Activated T-cell treated with anti-CD3 and anti-CD28 coated beads, Interleukin-2, amount 50 U/mL, for 24 hours (primary cell): ENCODE measurements around the gene TRPM4.

ENCODE experiments used
- DNase-seq: peaks from one replicate; pipeline ENCODE4 v3.0.0-alpha.2; 2020
- H3K27ac Mint-ChIP-seq: 2 replicates; pipeline ENCODE4 v1.8.0; 2020; ENCODE audit warnings: mild to moderate bottlenecking, mixed read lengths
- H3K27me3 Mint-ChIP-seq: 2 replicates; pipeline ENCODE4 v1.8.0; 2020; ENCODE audit warnings: mixed read lengths
- H3K36me3 Mint-ChIP-seq: 2 replicates; pipeline ENCODE4 v1.8.0; 2020; ENCODE audit warnings: low read depth, mixed read lengths
- H3K4me1 Mint-ChIP-seq: 2 replicates; pipeline ENCODE4 v1.8.0; 2020; ENCODE audit warnings: low read depth, mixed read lengths
- H3K4me3 Mint-ChIP-seq: 2 replicates; pipeline ENCODE4 v1.8.0; 2020; ENCODE audit warnings: mild to moderate bottlenecking, moderate library complexity, mixed read lengths
- H3K9me3 Mint-ChIP-seq: 2 replicates; pipeline ENCODE4 v1.8.0; 2020; ENCODE audit warnings: mixed read lengths

The TRPM4 gene

DNA sequence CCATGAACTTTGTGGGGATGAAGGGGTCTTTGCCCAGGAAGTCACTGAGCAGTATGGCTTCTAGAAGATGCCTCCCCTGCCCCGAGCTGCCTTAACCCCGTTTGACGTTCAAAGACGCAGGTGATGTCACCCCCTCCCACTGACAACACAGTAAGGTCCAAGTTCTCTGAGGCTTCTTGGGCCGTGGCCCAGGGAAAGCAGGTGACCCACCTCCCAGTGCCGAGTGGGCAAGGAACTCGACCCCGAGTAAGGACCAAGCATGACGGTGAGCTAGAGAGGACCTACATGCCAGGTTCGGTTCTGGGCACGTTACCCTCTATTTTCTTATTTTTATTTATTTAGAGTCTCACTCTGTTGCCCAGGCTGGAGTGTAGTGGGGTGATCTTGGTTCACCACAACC is 86.1 kb downstream of the TRPM4 start:
- no peak overlapping the region for H3K27ac Mint-ChIP-seq
- no peaks in the 10 kb centered on the region for H3K4me1 Mint-ChIP-seq
- peaks cover 8% of the 10 kb centered on the region for H3K27me3 Mint-ChIP-seq

GRCh38 chr19:49244256-49244655 is 86.7 kb downstream of the TRPM4 start:
- Mint-ChIP-seq H3K4me3 (no peak overlapping the region), H3K4me1 (no peaks in the 10 kb centered on the region), H3K36me3 (no peaks in the 10 kb centered on the region), H3K27me3 (peaks cover 4% of the 10 kb centered on the region), H3K9me3 (no peaks in the 10 kb centered on the region), H3K27ac (no peak overlapping the region)
- no peak for DNase-seq

More for the DNA sequence above, 86.1 kb downstream of the TRPM4 start:
- Mint-ChIP-seq H3K9me3 (no peaks in the 10 kb centered on the region), H3K36me3 (no peaks in the 10 kb centered on the region), H3K4me3 (no peak overlapping the region)
- no peak for DNase-seq

DNA sequence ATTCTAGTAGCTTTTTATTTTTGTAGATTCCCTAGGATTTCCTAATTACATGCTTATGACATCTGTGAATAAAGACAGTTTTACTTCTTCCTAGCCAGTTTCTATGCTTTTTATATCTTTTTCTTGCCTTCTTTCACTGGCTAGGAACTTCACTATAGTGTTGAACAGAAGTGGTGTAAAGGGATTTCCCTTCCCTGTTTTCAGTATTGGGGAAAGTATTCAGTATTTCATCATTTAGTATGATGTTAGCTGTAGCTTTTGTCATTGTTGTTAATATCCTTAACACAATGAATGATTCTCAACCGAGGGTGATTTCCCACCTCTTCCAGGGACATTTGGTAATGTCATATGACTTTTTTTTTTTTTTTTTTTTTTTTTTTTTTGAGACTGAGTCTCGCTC is 90.1 kb downstream of the TRPM4 start:
- no peaks in the 10 kb centered on the region for H3K36me3 Mint-ChIP-seq
- H3K27ac Mint-ChIP-seq, result no peak overlapping the region
- no peak overlapping the region for H3K4me3 Mint-ChIP-seq
- H3K4me1 Mint-ChIP-seq, result no peaks in the 10 kb centered on the region
- peaks cover 22% of the 10 kb centered on the region for H3K27me3 Mint-ChIP-seq
- H3K9me3 Mint-ChIP-seq, result no peaks in the 10 kb centered on the region
- no peak for DNase-seq

GRCh38 chr19:49249933-49250332 is 92.3 kb downstream of the TRPM4 start:
- no peaks in the 10 kb centered on the region for H3K4me1 Mint-ChIP-seq
- no peak for DNase-seq
- H3K27ac Mint-ChIP-seq, result no peak overlapping the region
- H3K27me3 Mint-ChIP-seq, result peaks cover 34% of the 10 kb centered on the region
- H3K9me3 Mint-ChIP-seq, result no peaks in the 10 kb centered on the region
- H3K4me3 Mint-ChIP-seq, result no peak overlapping the region
- no peaks in the 10 kb centered on the region for H3K36me3 Mint-ChIP-seq

- H3K27ac Mint-ChIP-seq, result no peak overlapping the region
Measured at GRCh38 chr19:49255674-49256073, 98.1 kb downstream of the TRPM4 start.

GRCh38 chr19:49256691-49257090 is 99.1 kb downstream of the TRPM4 start:
- H3K36me3 Mint-ChIP-seq, result peaks cover 3% of the 10 kb centered on the region
- H3K4me3 Mint-ChIP-seq, result no peak overlapping the region
- H3K4me1 Mint-ChIP-seq, result no peaks in the 10 kb centered on the region
- DNase-seq, result no peak
- peaks cover 20% of the 10 kb centered on the region for H3K9me3 Mint-ChIP-seq
- H3K27ac Mint-ChIP-seq, result no peak overlapping the region
- H3K27me3 Mint-ChIP-seq, result peaks cover 47% of the 10 kb centered on the region

More at GRCh38 chr19:49255674-49256073, 98.1 kb downstream of the TRPM4 start:
- H3K27me3 Mint-ChIP-seq, result peaks cover 48% of the 10 kb centered on the region
- H3K9me3 Mint-ChIP-seq, result peaks cover 18% of the 10 kb centered on the region
- H3K4me3 Mint-ChIP-seq, result no peak overlapping the region
- H3K4me1 Mint-ChIP-seq, result no peaks in the 10 kb centered on the region
- H3K36me3 Mint-ChIP-seq, result peaks cover 3% of the 10 kb centered on the region
- DNase-seq, result no peak
